ENCODE data around the gene RAG1. TPM values are rescaled to one million over a fixed set of nuclear protein-coding genes. Genes with fewer than 3 reads are reported as not detected.
A peak's percentile ranks its signal among the peaks of the same experiment; 100 is the strongest.

Gene RAG1
- total RNA-seq, 4 donors from 2014 or later = 1.5 to 4.8 (median 4.2) TPM

GRCh38 chr11:36574486-36574885 lies 6.7 kb downstream of the RAG1 start:
- intact Hi-C loops (cut with DNase I) = no loop called here
- 48 to 60% methylated on average over 8 of the region's 8 CpGs for WGBS, 2 donors
- peak; percentile 84 to 87 for DNase-seq

GRCh38 chr11:36577373-36577772 lies 9.6 kb downstream of the RAG1 start:
- 79 to 91% methylated on average over 2 of the region's 2 CpGs for WGBS, 2 donors
- no peaks in the 10 kb centered on the region for H3K27me3 ChIP-seq
- no peaks in the 10 kb centered on the region for H3K9me3 ChIP-seq
- no peak for TF ChIP-seq POLR2A (IDR thresholded peaks at IDR 0.05)
- no peak for TF ChIP-seq CTCF (IDR thresholded peaks at IDR 0.05)
- no peak overlapping the region for H3K27ac ChIP-seq
- H3K36me3 ChIP-seq = no peaks in the 10 kb centered on the region
- no peak for DNase-seq
- no peak overlapping the region for H3K4me3 ChIP-seq (replicated peaks in 1 of 3)
- intact Hi-C loops (cut with DNase I) = no loop called here
- peaks cover 0 to 6% of the 10 kb centered on the region in 2 donors for H3K4me1 ChIP-seq

More at GRCh38 chr11:36574486-36574885, 6.7 kb downstream of the RAG1 start:
- H3K4me3 ChIP-seq (replicated peaks in 1 of 3) = no peak overlapping the region
- no peaks in the 10 kb centered on the region for H3K27me3 ChIP-seq
- H3K4me1 ChIP-seq = peaks cover 6% of the 10 kb centered on the region in 2 donors
- H3K27ac ChIP-seq = no peak overlapping the region
- no peaks in the 10 kb centered on the region for H3K36me3 ChIP-seq
- H3K9me3 ChIP-seq = no peaks in the 10 kb centered on the region
- TF ChIP-seq POLR2A (IDR thresholded peaks at IDR 0.05) (no peak), CTCF (IDR thresholded peaks at IDR 0.05) (no peak)

GRCh38 chr11:36577859-36578258 lies 10.1 kb downstream of the RAG1 start:
- Histone ChIP-seq H3K4me3 (replicated peaks in 1 of 3) (no peak overlapping the region), H3K4me1 (peaks cover 0 to 6% of the 10 kb centered on the region in 2 donors), H3K36me3 (no peaks in the 10 kb centered on the region), H3K9me3 (no peaks in the 10 kb centered on the region), H3K27me3 (no peaks in the 10 kb centered on the region), H3K27ac (no peak overlapping the region)
- 92 to 99% methylated on average over 2 of the region's 2 CpGs for WGBS, 2 donors
- intact Hi-C loops (cut with DNase I) = no loop called here
- TF ChIP-seq CTCF (IDR thresholded peaks at IDR 0.05) (no peak), POLR2A (IDR thresholded peaks at IDR 0.05) (no peak)
- DNase-seq = no peak

- TF ChIP-seq CTCF (IDR thresholded peaks at IDR 0.05) (no peak), POLR2A (IDR thresholded peaks at IDR 0.05) (no peak)
- H3K9me3 ChIP-seq = no peaks in the 10 kb centered on the region
- H3K27me3 ChIP-seq = no peaks in the 10 kb centered on the region
- no peak overlapping the region for H3K4me3 ChIP-seq (replicated peaks in 1 of 3)
- 71 to 81% methylated on average over 1 of the region's 1 CpG for WGBS, 2 donors
- DNase-seq = no peak
- H3K36me3 ChIP-seq = no peaks in the 10 kb centered on the region
- H3K4me1 ChIP-seq = peaks cover 0 to 6% of the 10 kb centered on the region in 2 donors
- intact Hi-C loops (cut with DNase I) = no loop called here
- no peak overlapping the region for H3K27ac ChIP-seq
Measured at GRCh38 chr11:36578458-36578857, 10.7 kb downstream of the RAG1 start.

GRCh38 chr11:36581536-36581935 lies 13.7 kb downstream of the RAG1 start:
- H3K27ac ChIP-seq = no peak overlapping the region
- no peak for TF ChIP-seq CTCF (IDR thresholded peaks at IDR 0.05)
- no peak for TF ChIP-seq POLR2A (IDR thresholded peaks at IDR 0.05)
- DNase-seq = no peak
- no peaks in the 10 kb centered on the region for H3K36me3 ChIP-seq
- no peaks in the 10 kb centered on the region for H3K27me3 ChIP-seq
- WGBS, 2 donors = 71 to 82% methylated on average over 2 of the region's 2 CpGs
- no peaks in the 10 kb centered on the region for H3K4me1 ChIP-seq
- H3K4me3 ChIP-seq (replicated peaks in 1 of 3) = no peak overlapping the region
- H3K9me3 ChIP-seq = no peaks in the 10 kb centered on the region
- intact Hi-C loops (cut with DNase I) = no loop called here

Measured in thyroid gland (tissue), 4 donors.